Uterus (tissue), 4 donors: ENCODE data around the gene NADK2. TPM values are rescaled to one million over a fixed set of nuclear protein-coding genes. Genes with fewer than 3 reads are reported as not detected.
A peak's percentile ranks its signal among the peaks of the same experiment; 100 is the strongest.

ENCODE experiments used
- DNase-seq, 2 donors: peaks; one replicate each; pipeline ENCODE4 v3.0.0-alpha.2; 2019 to 2020
- H3K27ac ChIP-seq, 2 donors: fragments of 200-600 bp; sonication (generic); 1 replicate in 1 of 2; 2 replicates in 1 of 2; pipeline ENCODE4 v1.5.1; 2016 to 2018
- H3K27me3 ChIP-seq, 2 donors: fragments of 200-600 bp; sonication (generic); one replicate each; pipeline ENCODE4 v1.5.1; 2018 to 2019; ENCODE audit warnings: control low read depth in 1 of 2
- H3K36me3 ChIP-seq, 2 donors: fragments of 200-600 bp; sonication (generic); one replicate each; pipeline ENCODE4 v1.5.1; 2019; ENCODE audit warnings: control low read depth in 1 of 2
- H3K4me1 ChIP-seq, 2 donors: fragments of 200-600 bp; sonication (generic); one replicate each; pipeline ENCODE4 v1.5.1; 2018 to 2019; ENCODE audit warnings: control low read depth in 1 of 2
- H3K4me3 ChIP-seq, 2 donors: fragments of 200-600 bp; sonication (generic); 1 replicate in 1 of 2; 2 replicates in 1 of 2; pipeline ENCODE4 v1.5.1; 2018 to 2019; ENCODE audit warnings: mild to moderate bottlenecking in 1 of 2
- H3K9me3 ChIP-seq, 2 donors: fragments of 200-600 bp; sonication (generic); one replicate each; pipeline ENCODE4 v1.5.1; 2019; ENCODE audit warnings: control low read depth in 1 of 2
- POLR2A ChIP-seq, 2 donors: fragments of 450-650 bp; IDR thresholded peaks; one replicate each; pipeline ENCODE4 v1.6.1; 2016; ENCODE audit warnings: antibody characterized with exemption in 2 of 2, mild to moderate bottlenecking in 1 of 2, moderate library complexity in 1 of 2
- intact Hi-C: fragments of 100-400 bp; cut with DNase I; formaldehyde crosslinking; loops from one replicate; pipeline ENCODE4 v1.15.1; 2023; ENCODE audit warnings: low total_unique reads
- total RNA-seq, 4 donors: library from RNA; depleted of rRNA in 3 of 4; stranded (reverse); fragments of >200 nt in 3 of 4; gene quantifications; one replicate each; pipeline versions ENCODE4 v1.1.0 to v1.2.4, GENCODE V29; 2014 to 2023
- TF ChIP-seq, protein P1 (sequence below), 4 experiments: fragments of 200-600 bp in 2 of 4; fragments of 450-650 bp in 2 of 4; sonication (generic) in 2 of 4; IDR thresholded peaks; one replicate each; pipeline ENCODE4 v1.5.1; 2016 to 2019; ENCODE audit warnings: antibody characterized with exemption in 4 of 4, mild to moderate bottlenecking in 2 of 4, moderate library complexity in 1 of 4
- donor health status: DM: yes; HTN: yes; CAD: no.

The NADK2 gene
- total RNA-seq, 4 donors from 2014 or later: 19.2 to 74.7 (median 24.9) TPM

DNA sequence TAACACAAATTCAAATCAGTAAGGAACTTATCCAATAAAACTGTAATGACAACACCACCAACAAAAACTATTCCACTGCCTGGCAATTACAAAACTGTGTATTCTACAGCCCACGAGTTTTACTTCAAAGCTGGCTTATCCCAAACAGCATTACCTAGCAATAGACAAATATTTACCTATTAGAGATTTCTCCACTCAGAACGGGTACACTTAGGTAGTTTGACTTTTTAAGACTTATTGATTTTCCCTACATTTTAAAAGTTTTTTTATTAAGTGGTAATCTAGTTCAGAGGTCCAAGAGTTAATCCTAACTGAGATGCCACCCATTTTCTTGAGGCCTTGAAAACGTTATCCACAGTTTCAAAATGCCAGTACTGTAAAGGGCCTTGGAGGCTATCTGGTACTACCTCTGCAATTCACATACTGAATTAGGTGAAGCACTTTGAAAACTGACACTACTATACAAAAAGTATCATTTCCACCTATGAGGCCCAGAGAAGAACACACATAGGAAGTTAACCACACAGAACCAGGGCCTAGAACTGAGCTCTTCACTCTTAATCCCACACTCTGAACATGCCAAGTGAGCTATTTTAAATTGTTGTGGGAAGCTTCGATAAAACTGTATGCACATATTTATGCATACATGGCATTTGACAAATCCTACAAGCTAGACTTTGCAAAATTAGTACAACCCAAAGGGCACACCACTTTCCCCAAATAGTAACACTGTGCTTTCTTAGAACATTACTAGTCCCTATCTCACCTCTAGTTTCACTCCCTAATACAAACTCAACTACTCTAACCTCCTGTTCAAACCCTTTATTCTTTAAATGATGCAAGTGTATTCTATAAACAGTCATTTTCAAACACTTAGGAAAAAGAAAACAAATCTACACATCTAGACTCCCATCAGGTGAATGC is 2.1 kb downstream of the NADK2 start:
- H3K27ac ChIP-seq: peak overlapping the region in 1 of 2 donors; percentile 93
- peak overlapping the region in 1 of 2 donors; percentile 64 for H3K4me3 ChIP-seq
- no peaks in the 10 kb centered on the region for H3K9me3 ChIP-seq
- H3K36me3 ChIP-seq: no peaks in the 10 kb centered on the region
- no peak for DNase-seq
- intact Hi-C loops: no loop called here
- H3K27me3 ChIP-seq: no peaks in the 10 kb centered on the region
- peaks cover 7 to 13% of the 10 kb centered on the region in 2 donors for H3K4me1 ChIP-seq
- no peak for TF ChIP-seq POLR2A (IDR thresholded peaks at IDR 0.05)
- TF ChIP-seq, protein P1, sequence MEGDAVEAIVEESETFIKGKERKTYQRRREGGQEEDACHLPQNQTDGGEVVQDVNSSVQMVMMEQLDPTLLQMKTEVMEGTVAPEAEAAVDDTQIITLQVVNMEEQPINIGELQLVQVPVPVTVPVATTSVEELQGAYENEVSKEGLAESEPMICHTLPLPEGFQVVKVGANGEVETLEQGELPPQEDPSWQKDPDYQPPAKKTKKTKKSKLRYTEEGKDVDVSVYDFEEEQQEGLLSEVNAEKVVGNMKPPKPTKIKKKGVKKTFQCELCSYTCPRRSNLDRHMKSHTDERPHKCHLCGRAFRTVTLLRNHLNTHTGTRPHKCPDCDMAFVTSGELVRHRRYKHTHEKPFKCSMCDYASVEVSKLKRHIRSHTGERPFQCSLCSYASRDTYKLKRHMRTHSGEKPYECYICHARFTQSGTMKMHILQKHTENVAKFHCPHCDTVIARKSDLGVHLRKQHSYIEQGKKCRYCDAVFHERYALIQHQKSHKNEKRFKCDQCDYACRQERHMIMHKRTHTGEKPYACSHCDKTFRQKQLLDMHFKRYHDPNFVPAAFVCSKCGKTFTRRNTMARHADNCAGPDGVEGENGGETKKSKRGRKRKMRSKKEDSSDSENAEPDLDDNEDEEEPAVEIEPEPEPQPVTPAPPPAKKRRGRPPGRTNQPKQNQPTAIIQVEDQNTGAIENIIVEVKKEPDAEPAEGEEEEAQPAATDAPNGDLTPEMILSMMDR (IDR thresholded peaks at IDR 0.05): no peak

DNA sequence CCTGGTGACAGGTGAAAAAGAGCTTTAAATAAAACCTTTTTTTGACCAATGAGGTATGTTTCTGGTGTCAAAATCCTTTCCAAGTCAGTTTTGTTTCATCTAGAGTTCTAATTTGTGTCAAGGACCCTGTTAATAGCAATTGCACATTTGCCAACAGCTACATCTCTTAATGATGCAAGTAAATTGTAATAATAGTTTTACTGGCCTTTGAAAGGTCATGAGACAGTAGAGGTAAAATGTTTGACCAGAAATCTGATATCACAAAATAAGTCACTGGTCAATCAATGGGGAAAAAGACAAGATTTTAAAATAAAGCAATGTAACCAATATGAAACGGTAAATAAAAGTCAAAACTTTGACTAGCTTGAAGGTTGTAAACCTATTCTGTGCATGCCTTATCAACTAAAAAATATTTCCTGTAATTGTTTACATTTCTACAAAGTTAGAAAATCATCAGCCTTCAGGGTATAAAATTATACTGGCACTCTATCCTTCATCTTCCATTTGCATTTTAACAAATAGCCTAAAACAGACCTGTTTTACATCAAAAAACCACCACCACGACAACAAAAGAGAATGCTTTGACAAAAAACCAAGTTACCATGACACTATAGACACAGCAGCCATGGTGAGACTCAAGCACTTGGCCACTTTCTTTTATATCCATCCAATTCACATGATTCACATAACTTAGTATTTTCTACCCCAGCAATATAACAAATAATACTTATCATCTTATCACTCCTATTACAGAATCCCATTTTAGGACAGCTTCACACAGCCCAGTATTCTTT is 3.0 kb downstream of the NADK2 start:
- no peak for TF ChIP-seq POLR2A (IDR thresholded peaks at IDR 0.05)
- TF ChIP-seq, protein P1 (IDR thresholded peaks at IDR 0.05): no peak
- Histone ChIP-seq H3K36me3 (no peaks in the 10 kb centered on the region), H3K9me3 (no peaks in the 10 kb centered on the region), H3K4me3 (no peak overlapping the region), H3K27ac (peak overlapping the region in 1 of 2 donors; percentile 93), H3K27me3 (no peaks in the 10 kb centered on the region), H3K4me1 (peaks cover 7 to 13% of the 10 kb centered on the region in 2 donors)
- intact Hi-C loops: no loop called here
- no peak for DNase-seq

DNA sequence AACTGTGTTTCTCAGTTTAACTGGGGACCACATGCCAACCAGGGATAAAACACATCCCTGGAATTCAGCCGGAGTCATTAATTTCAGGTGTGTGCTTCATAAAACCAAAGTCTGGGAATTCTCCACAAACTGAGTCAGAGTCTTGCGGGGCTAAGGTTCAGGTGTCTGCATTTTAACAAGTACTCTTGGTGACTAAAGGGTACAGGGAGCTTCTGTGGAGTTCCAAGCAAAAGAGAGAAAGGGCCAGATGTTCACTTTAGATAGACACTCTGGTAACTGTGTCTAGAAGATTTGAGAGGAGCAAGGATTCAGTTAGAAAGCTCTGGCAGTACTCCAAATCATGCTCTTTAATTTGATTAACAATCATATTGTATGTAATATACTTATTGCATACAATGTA is 4.0 kb downstream of the NADK2 start:
- Histone ChIP-seq H3K4me1 (peaks cover 7 to 13% of the 10 kb centered on the region in 2 donors), H3K4me3 (no peak overlapping the region), H3K27me3 (no peaks in the 10 kb centered on the region), H3K9me3 (no peaks in the 10 kb centered on the region), H3K27ac (peak overlapping the region in 1 of 2 donors; percentile 6), H3K36me3 (no peaks in the 10 kb centered on the region)
- DNase-seq: no peak
- intact Hi-C loops: no loop called here
- TF ChIP-seq POLR2A (IDR thresholded peaks at IDR 0.05): no peak

DNA sequence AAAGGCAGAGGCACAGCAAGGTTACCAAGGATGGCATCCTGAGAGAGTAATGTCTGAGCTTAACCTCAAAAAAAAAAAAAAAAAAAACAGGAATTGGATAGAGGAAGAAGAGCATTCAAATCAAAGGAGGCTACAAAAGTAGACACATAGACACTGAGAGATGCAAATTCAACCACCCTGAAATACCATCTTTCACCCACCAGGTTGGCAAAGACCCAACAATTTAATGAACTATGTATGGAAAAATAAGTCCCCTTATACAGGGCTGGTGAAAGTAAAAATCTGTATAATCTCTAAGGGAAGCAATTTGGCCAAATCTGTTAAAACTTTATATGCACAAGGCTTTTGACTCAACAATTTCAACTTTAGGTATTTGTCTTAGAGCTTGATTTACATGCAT is 4.9 kb downstream of the NADK2 start:
- no peak overlapping the region for H3K27ac ChIP-seq
- no peak for TF ChIP-seq POLR2A (IDR thresholded peaks at IDR 0.05)
- TF ChIP-seq, protein P1 (IDR thresholded peaks at IDR 0.05): no peak
- H3K4me1 ChIP-seq: peaks cover 7 to 13% of the 10 kb centered on the region in 2 donors
- DNase-seq: no peak
- no peak overlapping the region for H3K4me3 ChIP-seq
- H3K27me3 ChIP-seq: no peaks in the 10 kb centered on the region
- H3K36me3 ChIP-seq: no peaks in the 10 kb centered on the region
- intact Hi-C loops: no loop called here
- H3K9me3 ChIP-seq: no peaks in the 10 kb centered on the region

DNA sequence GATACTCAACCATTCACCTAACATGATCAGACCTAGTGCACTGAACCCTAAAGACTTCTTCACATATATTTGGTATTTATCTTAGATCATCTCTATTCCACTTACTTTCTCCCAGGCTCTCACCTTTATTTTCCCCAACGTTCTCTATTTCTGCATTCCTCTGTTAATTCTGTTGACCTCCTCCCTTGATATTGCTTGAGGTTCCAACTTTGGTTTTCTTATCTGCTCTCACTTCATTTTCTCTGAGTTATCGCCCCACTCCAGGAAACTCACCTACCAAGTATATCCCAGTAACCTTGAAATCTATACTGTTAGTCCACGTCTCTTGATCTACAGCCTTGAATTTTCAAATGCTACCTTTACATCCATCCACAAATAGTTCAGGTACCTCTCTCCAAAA is 9.2 kb downstream of the NADK2 start:
- no peak for DNase-seq
- intact Hi-C loops: no loop called here
- Histone ChIP-seq H3K27ac (no peak overlapping the region), H3K4me3 (no peak overlapping the region), H3K36me3 (no peaks in the 10 kb centered on the region), H3K27me3 (no peaks in the 10 kb centered on the region), H3K9me3 (no peaks in the 10 kb centered on the region), H3K4me1 (peaks cover 0 to 4% of the 10 kb centered on the region in 2 donors)
- TF ChIP-seq, protein P1 (IDR thresholded peaks at IDR 0.05): no peak
- no peak for TF ChIP-seq POLR2A (IDR thresholded peaks at IDR 0.05)
